ENCODE data around the gene TTC17. TPM values are rescaled to one million over a fixed set of nuclear protein-coding genes. Genes with fewer than 3 reads are reported as not detected.

The TTC17 gene
- total RNA-seq, 2 donors from 2014 or later, result 33.6 to 45.3 TPM

DNA sequence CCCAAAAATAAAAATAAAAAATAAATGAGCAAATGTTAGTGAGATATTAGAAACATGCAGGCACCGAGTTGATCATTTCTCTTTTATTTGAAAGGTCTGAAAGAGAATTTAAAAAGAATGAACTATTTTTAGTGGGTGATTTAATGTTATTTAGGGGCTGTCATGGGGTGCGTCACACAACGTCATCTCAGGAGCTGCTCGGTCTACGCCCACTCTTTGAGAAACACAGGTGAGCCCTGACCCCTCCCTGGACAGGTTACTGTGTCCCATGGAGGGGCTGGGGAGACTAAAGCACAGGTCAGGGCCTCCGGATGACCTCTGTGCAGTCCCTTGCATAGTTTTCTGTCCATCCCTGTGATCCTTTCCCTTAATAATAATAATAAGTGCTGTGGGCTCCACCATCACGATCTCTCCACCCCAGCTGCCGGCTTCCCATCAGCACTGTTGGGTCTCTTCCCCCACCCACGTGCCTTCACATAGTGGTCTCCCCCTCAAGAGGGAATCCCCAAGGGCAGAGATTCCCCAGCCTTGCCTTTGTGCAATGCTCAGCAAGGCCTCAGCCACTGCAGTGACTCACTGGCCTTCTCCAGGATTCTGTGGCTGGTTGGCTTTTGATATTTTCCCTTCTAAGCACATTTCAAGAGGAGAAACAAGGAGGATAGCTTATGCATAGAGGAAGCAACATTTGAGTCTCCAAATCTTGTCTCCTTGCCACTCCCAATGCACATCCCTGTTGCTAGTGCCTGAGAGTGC lies 159.9 kb downstream of the TTC17 start:
- no peak for DNase-seq (ENCODE audit: low spot score)
- Histone ChIP-seq H3K9me3 (no peaks in the 10 kb centered on the region), H3K36me3 (no peaks in the 10 kb centered on the region), H3K27me3 (no peaks in the 10 kb centered on the region), H3K27ac (no peak overlapping the region), H3K4me3 (no peak overlapping the region), H3K4me1 (no peaks in the 10 kb centered on the region)
- TF ChIP-seq, protein P1, sequence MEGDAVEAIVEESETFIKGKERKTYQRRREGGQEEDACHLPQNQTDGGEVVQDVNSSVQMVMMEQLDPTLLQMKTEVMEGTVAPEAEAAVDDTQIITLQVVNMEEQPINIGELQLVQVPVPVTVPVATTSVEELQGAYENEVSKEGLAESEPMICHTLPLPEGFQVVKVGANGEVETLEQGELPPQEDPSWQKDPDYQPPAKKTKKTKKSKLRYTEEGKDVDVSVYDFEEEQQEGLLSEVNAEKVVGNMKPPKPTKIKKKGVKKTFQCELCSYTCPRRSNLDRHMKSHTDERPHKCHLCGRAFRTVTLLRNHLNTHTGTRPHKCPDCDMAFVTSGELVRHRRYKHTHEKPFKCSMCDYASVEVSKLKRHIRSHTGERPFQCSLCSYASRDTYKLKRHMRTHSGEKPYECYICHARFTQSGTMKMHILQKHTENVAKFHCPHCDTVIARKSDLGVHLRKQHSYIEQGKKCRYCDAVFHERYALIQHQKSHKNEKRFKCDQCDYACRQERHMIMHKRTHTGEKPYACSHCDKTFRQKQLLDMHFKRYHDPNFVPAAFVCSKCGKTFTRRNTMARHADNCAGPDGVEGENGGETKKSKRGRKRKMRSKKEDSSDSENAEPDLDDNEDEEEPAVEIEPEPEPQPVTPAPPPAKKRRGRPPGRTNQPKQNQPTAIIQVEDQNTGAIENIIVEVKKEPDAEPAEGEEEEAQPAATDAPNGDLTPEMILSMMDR (IDR thresholded peaks at IDR 0.05), result no peak

DNA sequence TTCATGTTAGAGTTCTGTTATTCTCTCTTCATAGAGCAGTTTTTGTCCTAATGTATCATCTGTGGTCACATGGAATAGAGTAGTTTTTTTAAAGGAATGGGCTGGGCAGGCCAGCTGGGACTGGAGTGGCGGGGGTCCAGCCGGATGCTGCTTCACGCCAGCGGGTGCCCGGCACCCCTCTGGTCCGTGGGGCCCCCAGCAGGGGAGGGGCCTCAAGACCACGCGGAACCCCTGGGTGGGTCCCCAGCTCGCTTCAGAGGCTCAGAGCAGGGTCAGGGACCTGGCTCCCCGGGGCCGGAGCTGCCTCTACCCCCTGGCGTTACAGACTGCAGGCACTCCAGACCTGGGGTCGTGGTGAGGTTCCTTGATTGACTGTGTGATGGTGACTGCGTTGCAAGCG lies 162.8 kb downstream of the TTC17 start:
- no peak for DNase-seq (ENCODE audit: low spot score)
- Histone ChIP-seq H3K4me3 (no peak overlapping the region), H3K27me3 (no peaks in the 10 kb centered on the region), H3K36me3 (no peaks in the 10 kb centered on the region), H3K27ac (no peak overlapping the region), H3K9me3 (no peaks in the 10 kb centered on the region), H3K4me1 (no peaks in the 10 kb centered on the region)
- TF ChIP-seq, protein P1 (IDR thresholded peaks at IDR 0.05), result no peak

DNA sequence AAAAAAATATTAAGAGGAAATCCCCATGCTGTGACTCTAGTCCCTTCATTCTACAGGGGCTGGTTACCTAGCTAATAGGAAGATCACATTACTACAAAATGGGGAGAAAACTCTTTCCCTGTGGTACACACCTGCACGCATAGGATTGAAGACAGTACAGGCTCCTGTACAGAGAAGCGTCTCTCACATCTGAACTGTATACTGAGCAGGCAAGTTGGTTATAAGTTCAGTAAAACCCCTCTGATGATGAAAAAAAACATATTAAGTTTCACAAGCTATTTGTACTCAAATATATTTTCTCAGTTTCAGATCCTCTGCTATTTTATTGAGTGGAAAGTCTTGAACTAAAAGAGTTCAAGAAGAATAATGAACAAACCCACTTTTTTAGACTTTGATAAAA lies 164.9 kb downstream of the TTC17 start:
- DNase-seq (ENCODE audit: low spot score), result no peak
- TF ChIP-seq, protein P1 (IDR thresholded peaks at IDR 0.05), result no peak
- Histone ChIP-seq H3K27ac (no peak overlapping the region), H3K27me3 (no peaks in the 10 kb centered on the region), H3K9me3 (peaks cover 0 to 9% of the 10 kb centered on the region in 2 donors), H3K4me1 (no peaks in the 10 kb centered on the region), H3K36me3 (no peaks in the 10 kb centered on the region), H3K4me3 (no peak overlapping the region)

DNA sequence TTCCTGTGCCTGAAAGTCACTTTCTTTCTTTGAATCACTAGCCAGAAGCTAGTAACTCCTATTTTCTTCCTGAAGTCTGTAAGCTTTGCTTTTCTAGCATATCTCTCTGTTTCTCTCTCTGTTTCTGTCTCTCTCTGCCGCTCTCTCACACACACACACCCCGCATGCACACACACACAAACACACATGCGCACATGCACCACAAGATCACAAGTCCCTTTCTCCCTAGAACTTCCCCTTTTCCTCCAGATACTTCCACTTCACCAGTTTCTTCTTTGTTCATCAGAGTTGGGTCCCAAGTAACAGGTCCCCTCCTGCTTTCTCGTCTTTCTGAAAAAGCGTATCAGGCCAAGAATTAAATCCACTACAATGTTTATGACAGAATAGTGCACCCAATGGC lies 173.3 kb downstream of the TTC17 start:
- Histone ChIP-seq H3K27ac (no peak overlapping the region), H3K9me3 (peaks cover 0 to 9% of the 10 kb centered on the region in 2 donors), H3K36me3 (no peaks in the 10 kb centered on the region), H3K27me3 (no peaks in the 10 kb centered on the region), H3K4me3 (no peak overlapping the region), H3K4me1 (no peaks in the 10 kb centered on the region)
- TF ChIP-seq, protein P1 (IDR thresholded peaks at IDR 0.05), result no peak
- DNase-seq (ENCODE audit: low spot score), result no peak

DNA sequence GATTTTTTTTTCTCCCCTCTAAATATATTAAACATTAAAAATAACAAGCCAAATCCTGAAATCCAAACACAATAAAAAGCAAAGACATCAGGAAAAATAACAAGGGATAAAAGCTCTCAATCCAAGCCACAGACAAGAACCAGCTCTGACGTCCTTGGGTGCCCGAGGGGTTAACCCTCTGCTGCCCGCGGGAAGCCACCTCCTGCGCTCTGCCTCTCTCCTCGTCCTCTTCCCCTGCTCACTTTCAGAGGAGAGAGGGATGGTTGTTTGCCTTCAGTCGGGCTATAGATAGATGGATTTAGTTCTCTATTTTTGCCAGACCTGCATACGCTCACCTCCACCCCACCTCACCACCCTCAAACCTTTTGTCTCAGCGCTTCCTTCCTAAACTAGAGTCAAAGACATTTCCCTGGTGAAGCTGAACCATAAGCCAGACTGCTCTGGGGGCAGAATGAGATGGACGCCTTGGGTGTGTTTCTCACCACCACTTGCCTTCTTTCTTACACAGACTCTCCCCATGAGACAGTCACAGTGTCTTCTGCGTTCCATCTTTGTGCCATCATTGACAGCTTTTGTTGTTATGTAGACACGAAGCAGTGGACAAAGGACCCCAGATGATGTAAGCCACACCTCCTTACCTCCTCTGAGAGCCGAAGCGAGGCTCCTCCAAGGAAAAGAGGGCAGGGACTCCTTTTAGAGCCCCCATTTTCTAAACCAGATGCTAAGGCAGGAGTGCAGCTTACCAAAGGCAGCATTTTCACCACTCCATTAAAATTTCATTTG lies 179.3 kb downstream of the TTC17 start:
- TF ChIP-seq, protein P1 (IDR thresholded peaks at IDR 0.05), result no peak
- no peak for DNase-seq (ENCODE audit: low spot score)
- no peaks in the 10 kb centered on the region for H3K27me3 ChIP-seq
- H3K36me3 ChIP-seq, result no peaks in the 10 kb centered on the region
- H3K4me1 ChIP-seq, result no peaks in the 10 kb centered on the region
- H3K9me3 ChIP-seq, result peaks cover 0 to 8% of the 10 kb centered on the region in 2 donors
- no peak overlapping the region for H3K4me3 ChIP-seq
- no peak overlapping the region for H3K27ac ChIP-seq

Measured in right atrium auricular region (tissue), 2 donors.